Endothelial cell of umbilical vein (primary cell): ENCODE data around the gene SMARCD3.

ENCODE experiments used
- POLR2A ChIP-seq: IDR thresholded peaks from 2 replicates; pipeline ENCODE4 v1.6.1; 2012; ENCODE audit warnings: low read depth, mild to moderate bottlenecking, control low read depth, low read length
- POLR2AphosphoS5 ChIP-seq: IDR thresholded peaks from 2 replicates; pipeline ENCODE4 v1.6.1; 2012; ENCODE audit warnings: low read depth, mild to moderate bottlenecking, control low read depth, low read length, moderate library complexity; ENCODE audit not compliant: insufficient read depth
- TF ChIP-seq, protein P1 (sequence below), 2 donors: IDR thresholded peaks; 1 replicate in 1 of 2; 2 replicates in 1 of 2; pipeline ENCODE4 v1.5.1; 2011; ENCODE audit warnings: low read length in 2 of 2, mild to moderate bottlenecking in 2 of 2, moderate library complexity in 2 of 2, control low read depth in 1 of 2, inconsistent platforms in 1 of 2, low read depth in 1 of 2; ENCODE audit not compliant: insufficient read depth in 1 of 2; ENCODE audit errors: extremely low read depth in 1 of 2

GRCh38 chr7:151192002-151192539 lies 56.4 kb downstream of the SMARCD3 start:
- no peak for TF ChIP-seq POLR2AphosphoS5
- TF ChIP-seq, protein P1, sequence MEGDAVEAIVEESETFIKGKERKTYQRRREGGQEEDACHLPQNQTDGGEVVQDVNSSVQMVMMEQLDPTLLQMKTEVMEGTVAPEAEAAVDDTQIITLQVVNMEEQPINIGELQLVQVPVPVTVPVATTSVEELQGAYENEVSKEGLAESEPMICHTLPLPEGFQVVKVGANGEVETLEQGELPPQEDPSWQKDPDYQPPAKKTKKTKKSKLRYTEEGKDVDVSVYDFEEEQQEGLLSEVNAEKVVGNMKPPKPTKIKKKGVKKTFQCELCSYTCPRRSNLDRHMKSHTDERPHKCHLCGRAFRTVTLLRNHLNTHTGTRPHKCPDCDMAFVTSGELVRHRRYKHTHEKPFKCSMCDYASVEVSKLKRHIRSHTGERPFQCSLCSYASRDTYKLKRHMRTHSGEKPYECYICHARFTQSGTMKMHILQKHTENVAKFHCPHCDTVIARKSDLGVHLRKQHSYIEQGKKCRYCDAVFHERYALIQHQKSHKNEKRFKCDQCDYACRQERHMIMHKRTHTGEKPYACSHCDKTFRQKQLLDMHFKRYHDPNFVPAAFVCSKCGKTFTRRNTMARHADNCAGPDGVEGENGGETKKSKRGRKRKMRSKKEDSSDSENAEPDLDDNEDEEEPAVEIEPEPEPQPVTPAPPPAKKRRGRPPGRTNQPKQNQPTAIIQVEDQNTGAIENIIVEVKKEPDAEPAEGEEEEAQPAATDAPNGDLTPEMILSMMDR (IDR thresholded peaks at IDR 0.05; ENCODE audit: extremely low read depth in 1 of 2, insufficient read depth in 1 of 2, low read depth in 1 of 2, low read length in 2 of 2): no peak
- TF ChIP-seq POLR2A: no peak
